Astrocyte of the spinal cord (primary cell): ENCODE results near the gene TGM2.

Source experiments
- DNase-seq: peaks from one replicate; pipeline ENCODE4 v3.0.0; 2011; ENCODE audit warnings: low read depth, low spot score
- H3K4me3 ChIP-seq: 2 replicates; pipeline ENCODE4 v1.5.1; 2011; ENCODE audit warnings: low read depth, mild to moderate bottlenecking, low read length, moderate library complexity
- CTCF ChIP-seq: IDR thresholded peaks from 2 replicates; pipeline ENCODE4 v1.5.1; 2012; ENCODE audit warnings: low read depth, mild to moderate bottlenecking, low read length, inconsistent platforms
- in situ Hi-C: cut with HindIII; loops from 2 replicates; pipeline ENCODE4 v1.10.0; 2017; ENCODE audit warnings: low sequenced_read_pairs

Gene TGM2

GRCh38 chr20:38175304-38176180 lies 10.5 kb upstream of the TGM2 start:
- no peak for DNase-seq
- TF ChIP-seq CTCF = no peak
- in situ Hi-C loops = no loop called here
- no peak overlapping the region for H3K4me3 ChIP-seq

- peak; percentile 87 for DNase-seq
- H3K4me3 ChIP-seq = no peak overlapping the region
- in situ Hi-C loops = no loop called here
- TF ChIP-seq CTCF = no peak
Measured at GRCh38 chr20:38173237-38174156, 8.4 kb upstream of the TGM2 start.

- peak; percentile 69 for DNase-seq
- TF ChIP-seq CTCF = peak; percentile 64
- in situ Hi-C loops = no loop called here
- no peak overlapping the region for H3K4me3 ChIP-seq
Measured at GRCh38 chr20:38172408-38172807, 7.3 kb upstream of the TGM2 start.

- DNase-seq = no peak
- TF ChIP-seq CTCF = no peak
- H3K4me3 ChIP-seq = no peak overlapping the region
- in situ Hi-C loops = no loop called here
Measured at GRCh38 chr20:38171675-38172043, 6.6 kb upstream of the TGM2 start.

GRCh38 chr20:38170826-38171674 lies 6.0 kb upstream of the TGM2 start:
- H3K4me3 ChIP-seq = no peak overlapping the region
- no peak for TF ChIP-seq CTCF
- in situ Hi-C loops = no loop called here
- DNase-seq = peak; percentile 59
